Suprapubic skin (tissue), 4 donors: ENCODE results near the gene BZW2. TPM values are rescaled to one million over a fixed set of nuclear protein-coding genes. Genes with fewer than 3 reads are reported as not detected.

Source experiments
- DNase-seq, 2 donors: peaks; one replicate each; pipeline ENCODE4 v3.0.0-alpha.2; 2019; ENCODE audit warnings: low spot score in 2 of 2
- H3K27ac ChIP-seq: fragments of 200-600 bp; sonication (generic); one replicate; pipeline ENCODE4 v1.5.1; 2019
- H3K27me3 ChIP-seq: fragments of 200-600 bp; sonication (generic); one replicate; pipeline ENCODE4 v1.5.1; 2019
- H3K36me3 ChIP-seq: fragments of 200-600 bp; sonication (generic); one replicate; pipeline ENCODE4 v1.5.1; 2019
- H3K4me1 ChIP-seq: fragments of 200-600 bp; sonication (generic); one replicate; pipeline ENCODE4 v1.5.1; 2019
- H3K4me3 ChIP-seq: fragments of 200-600 bp; sonication (generic); one replicate; pipeline ENCODE4 v1.5.1; 2019; ENCODE audit warnings: mild to moderate bottlenecking
- H3K9me3 ChIP-seq: fragments of 200-600 bp; sonication (generic); one replicate; pipeline ENCODE4 v1.5.1; 2019
- CTCF ChIP-seq, 2 donors: fragments of 200-600 bp in 1 of 2; fragments of 450-650 bp in 1 of 2; sonication (generic) in 1 of 2; IDR thresholded peaks; one replicate each; pipeline ENCODE4 v1.5.1; 2016 to 2019; ENCODE audit warnings: antibody characterized with exemption in 2 of 2, mild to moderate bottlenecking in 1 of 2, moderate library complexity in 1 of 2
- EP300 ChIP-seq: sonication (generic); formaldehyde crosslinking; IDR thresholded peaks from one replicate; pipeline ENCODE4 v1.6.1; 2017; ENCODE audit warnings: antibody characterized with exemption
- POLR2A ChIP-seq, 2 donors: fragments of 450-650 bp; IDR thresholded peaks; one replicate each; pipeline ENCODE4 v1.6.1; 2017; ENCODE audit warnings: antibody characterized with exemption in 2 of 2, mild to moderate bottlenecking in 2 of 2, moderate library complexity in 2 of 2
- POLR2AphosphoS5 ChIP-seq, 3 donors: sonication (generic); formaldehyde crosslinking; IDR thresholded peaks; one replicate each; pipeline ENCODE4 v1.6.1; 2017; ENCODE audit warnings: antibody characterized with exemption in 3 of 3
- WGBS: methylation state at CpG from one replicate; pipeline ENCODE4 v1.1.5; 2018; 5-methylcytosine and 5-hydroxymethylcytosine counted together
- total RNA-seq, 4 donors: library from RNA; depleted of rRNA; stranded (reverse); fragments of >200 nt; gene quantifications; one replicate each; pipeline ENCODE4 v1.1.0, GENCODE V29; 2016

Gene BZW2
- total RNA-seq, 4 donors from 2014 or later = 60.5 to 97.9 (median 84.4) TPM

GRCh38 chr7:16753932-16754855 is 108.2 kb downstream of the BZW2 start:
- H3K27me3 ChIP-seq = no peaks in the 10 kb centered on the region
- H3K4me3 ChIP-seq = peak overlapping the region; percentile 84
- peak overlapping the region; percentile 74 for H3K27ac ChIP-seq
- WGBS = 5% methylated on average over 51 of the region's 58 CpGs
- DNase-seq = peak; percentile 71 to 83
- H3K9me3 ChIP-seq = no peaks in the 10 kb centered on the region
- H3K36me3 ChIP-seq = no peaks in the 10 kb centered on the region
- TF ChIP-seq POLR2A (IDR thresholded peaks at IDR 0.05) (no peak), POLR2AphosphoS5 (IDR thresholded peaks at IDR 0.05) (no peak), EP300 (no peak), CTCF (IDR thresholded peaks at IDR 0.05) (no peak)
- H3K4me1 ChIP-seq = peaks cover 19% of the 10 kb centered on the region

- Histone ChIP-seq H3K9me3 (no peaks in the 10 kb centered on the region), H3K4me1 (peaks cover 19% of the 10 kb centered on the region), H3K27ac (peak overlapping the region; percentile 74), H3K4me3 (peak overlapping the region; percentile 84), H3K36me3 (no peaks in the 10 kb centered on the region), H3K27me3 (no peaks in the 10 kb centered on the region)
- WGBS = 44% methylated on average over 6 of the region's 6 CpGs
- TF ChIP-seq CTCF (IDR thresholded peaks at IDR 0.05) (no peak), POLR2AphosphoS5 (IDR thresholded peaks at IDR 0.05) (no peak), EP300 (no peak)
- DNase-seq = no peak
These were observed 108.9 kb downstream of the BZW2 start for GRCh38 chr7:16754856-16755317.

- no peaks in the 10 kb centered on the region for H3K9me3 ChIP-seq
- H3K4me1 ChIP-seq = peaks cover 19% of the 10 kb centered on the region
- peak overlapping the region; percentile 84 for H3K4me3 ChIP-seq
- H3K27ac ChIP-seq = no peak overlapping the region
- no peaks in the 10 kb centered on the region for H3K27me3 ChIP-seq
- TF ChIP-seq EP300 (no peak), CTCF (IDR thresholded peaks at IDR 0.05) (no peak), POLR2A (IDR thresholded peaks at IDR 0.05) (no peak), POLR2AphosphoS5 (IDR thresholded peaks at IDR 0.05) (no peak)
- H3K36me3 ChIP-seq = no peaks in the 10 kb centered on the region
- DNase-seq = no peak
These were observed 109.4 kb downstream of the BZW2 start for GRCh38 chr7:16755397-16755796.

Other genes with a start within 250 kb of the BZW2 start
- gene CRPPA, start 224.6 kb upstream of the BZW2 start, total RNA-seq = 1 to 10 TPM in 3 of 4 donors, under 1 TPM in 1; 0.95 to 2.0 (median 1.6) TPM
- 10 to 100 TPM; 14.7 to 40.5 (median 23.4) TPM for gene SOSTDC1, start 180.4 kb upstream of the BZW2 start, total RNA-seq
- gene LRRC72, start 119.4 kb upstream of the BZW2 start, total RNA-seq = not detected
- gene ANKMY2, start 427 bp upstream of the BZW2 start, total RNA-seq = 10 to 100 TPM in 1 of 4 donors, 1 to 10 TPM in 3; 5.2 to 16.2 (median 9.4) TPM
- 10 to 100 TPM in 3 of 4 donors, 1 to 10 TPM in 1; 6.9 to 17.2 (median 12.4) TPM for gene TSPAN13, start 107.6 kb downstream of the BZW2 start, total RNA-seq
- 10 to 100 TPM in 2 of 4 donors, 1 to 10 TPM in 1, not detected in 1; 8.5 to 19.3 (median 15.8) TPM for gene AGR2, start 158.8 kb downstream of the BZW2 start, total RNA-seq
- 1 to 10 TPM in 1 of 4 donors, not detected in 3; 3.9 TPM for gene AGR3, start 235.8 kb downstream of the BZW2 start, total RNA-seq